Islet precursor cell (in vitro differentiated cells): Measurements from ENCODE around the gene NPM3.

Experiments
- DNase-seq: peaks from one replicate; pipeline ENCODE4 v3.0.0-alpha.2; 2018

The NPM3 gene

DNA sequence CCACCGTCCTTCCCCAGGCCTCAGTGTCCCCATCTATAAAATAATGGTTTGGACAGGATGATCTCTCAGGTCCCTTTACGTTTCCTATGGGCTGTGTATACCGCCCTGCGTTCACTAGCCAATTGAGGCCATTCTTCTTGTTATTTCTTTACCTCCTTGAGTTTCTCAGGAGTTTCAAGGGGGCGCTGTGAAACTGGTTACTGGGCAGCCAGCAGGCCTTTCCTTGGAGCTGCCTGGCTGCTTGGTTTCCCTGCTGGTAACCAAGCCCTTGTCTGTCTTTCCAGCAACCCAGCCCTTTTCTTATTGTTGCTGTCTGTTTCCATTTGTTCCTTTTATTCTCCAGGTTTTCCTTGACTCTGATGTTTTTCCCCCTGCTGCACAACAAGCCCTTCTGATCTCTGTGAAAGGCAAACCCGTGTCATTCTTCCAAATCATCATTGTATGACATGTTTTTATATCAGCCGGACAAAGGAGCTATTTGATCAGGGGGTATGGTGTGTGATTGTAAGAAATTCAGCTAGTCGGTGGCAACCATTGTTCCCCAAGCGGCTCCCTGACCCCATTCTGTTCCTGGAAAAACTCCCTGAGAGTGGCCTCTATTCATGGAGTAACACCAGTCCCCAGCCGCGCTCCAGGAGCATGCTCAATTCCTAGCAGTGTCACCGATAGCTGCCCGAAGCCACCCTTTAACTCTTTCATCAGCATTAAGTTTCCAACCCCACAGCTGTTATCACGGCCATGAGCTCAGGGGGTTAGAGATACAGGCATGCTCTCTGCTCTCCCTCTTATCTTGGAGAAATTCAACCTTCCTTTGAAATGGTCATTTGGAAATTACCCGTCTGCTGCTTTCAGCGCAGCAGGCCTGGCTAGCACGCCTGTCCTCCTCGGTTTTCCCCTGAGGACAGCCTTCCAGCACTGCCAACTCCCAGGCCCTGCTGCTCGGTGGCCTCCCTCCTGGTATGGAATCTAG, 33.9 kb downstream of the NPM3 start:
- peak; percentile 68 for DNase-seq

DNA sequence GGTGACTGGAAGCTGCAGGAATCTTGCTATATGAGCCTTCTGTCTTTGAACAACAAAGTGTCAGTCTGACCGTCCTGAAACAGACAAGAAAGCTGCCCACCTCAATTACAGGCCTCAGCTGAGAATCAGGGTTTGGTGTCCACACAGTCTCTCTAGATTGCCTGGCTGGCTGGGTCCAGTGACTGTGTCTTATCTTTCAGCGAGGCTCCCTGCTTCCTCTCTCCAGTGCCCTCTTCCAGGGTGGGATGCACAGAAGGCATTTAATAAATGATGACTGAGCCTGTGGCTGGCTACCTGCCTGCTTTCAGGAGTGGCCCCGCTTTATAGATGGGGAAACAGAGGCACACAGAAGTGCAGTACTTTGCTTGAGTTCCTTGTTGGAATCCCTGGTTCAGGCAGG, 34.8 kb downstream of the NPM3 start:
- DNase-seq, result no peak

DNA sequence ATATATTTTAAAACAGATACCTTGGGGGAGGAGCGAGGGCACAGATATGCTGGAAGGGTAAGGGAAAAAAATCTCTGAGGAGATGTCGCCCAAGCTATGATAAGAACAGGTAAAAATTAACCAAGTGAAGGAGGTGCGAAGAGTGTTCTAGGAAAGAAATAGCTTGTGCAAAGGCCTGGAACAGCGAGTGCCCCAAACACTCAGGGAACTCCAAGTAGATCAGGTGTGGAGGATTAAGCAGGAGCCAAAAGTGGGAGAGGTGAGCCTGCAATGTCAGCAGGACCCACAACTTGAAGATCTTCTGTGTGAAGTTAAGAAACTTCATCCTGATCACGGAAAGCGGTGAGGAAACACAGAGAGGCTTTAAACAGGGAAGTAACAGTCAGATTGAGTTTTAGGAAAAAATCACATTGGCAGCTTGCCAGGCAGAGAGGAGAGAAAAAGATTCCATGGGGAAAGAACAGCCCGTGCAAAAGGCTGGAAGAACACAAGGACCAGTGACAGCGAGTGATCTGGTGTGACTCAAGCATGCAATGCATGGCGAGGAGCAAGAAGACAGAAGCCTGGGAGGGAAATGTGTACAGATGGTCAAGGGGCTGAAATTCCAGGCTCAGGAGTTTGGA, 38.1 kb downstream of the NPM3 start:
- DNase-seq, result no peak

DNA sequence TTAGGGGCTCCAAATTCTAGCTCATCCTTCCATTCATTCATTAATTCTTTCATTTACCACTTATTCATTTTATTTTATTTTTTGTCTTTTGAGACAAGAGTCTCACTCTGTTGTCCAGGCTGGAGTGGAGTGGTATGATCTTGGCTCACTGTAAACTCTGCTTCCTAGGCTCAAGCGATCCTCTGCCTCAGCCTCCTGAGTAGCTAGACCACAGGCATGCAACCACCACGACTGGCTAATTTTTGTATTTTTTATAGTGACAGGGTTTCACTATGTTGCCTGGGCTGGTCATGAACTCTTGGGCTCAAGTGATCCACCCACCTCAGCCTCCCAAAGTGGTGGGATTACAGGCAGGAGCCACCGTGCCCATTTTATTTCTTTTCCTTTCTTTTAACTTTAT, 39.0 kb downstream of the NPM3 start:
- no peak for DNase-seq

DNA sequence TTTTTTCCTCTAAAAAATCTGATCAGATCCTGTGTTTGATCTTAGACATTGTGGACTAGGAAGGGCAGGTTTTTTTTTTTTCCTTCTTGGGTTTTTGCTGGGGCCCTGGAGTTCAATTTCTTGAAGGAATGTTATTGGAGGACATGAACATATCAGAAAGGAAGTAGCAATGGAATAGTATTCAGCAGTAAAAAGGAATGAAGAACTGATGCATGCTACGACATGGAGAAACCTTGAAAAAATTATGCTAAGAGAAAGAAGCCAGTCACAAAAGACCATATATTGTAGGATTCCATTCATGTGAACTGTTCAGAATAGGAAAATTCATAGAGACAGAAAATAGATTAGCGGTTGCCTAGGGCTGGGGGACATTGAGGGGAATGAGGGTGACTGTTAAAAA, 41.3 kb downstream of the NPM3 start:
- no peak for DNase-seq

DNA sequence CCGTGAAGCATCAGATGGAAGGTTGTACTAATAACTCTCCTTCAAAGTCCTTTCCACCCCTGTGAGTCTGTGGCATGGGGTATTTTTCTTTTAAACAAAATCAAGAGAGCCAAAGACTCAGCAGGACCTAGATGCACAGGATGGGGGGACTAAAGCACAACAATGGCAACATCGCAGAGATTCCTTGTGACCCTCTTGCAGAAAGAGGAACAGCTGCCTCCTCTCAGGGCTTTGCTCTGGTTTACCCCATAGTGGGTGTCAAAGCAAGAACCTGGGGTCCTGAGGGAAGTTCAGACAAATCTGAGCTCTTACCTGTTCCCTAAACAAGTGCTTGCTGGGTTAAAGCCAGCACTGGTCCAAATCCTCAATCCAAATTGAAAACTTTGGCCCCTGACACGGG, 46.6 kb downstream of the NPM3 start:
- DNase-seq, result no peak

DNA sequence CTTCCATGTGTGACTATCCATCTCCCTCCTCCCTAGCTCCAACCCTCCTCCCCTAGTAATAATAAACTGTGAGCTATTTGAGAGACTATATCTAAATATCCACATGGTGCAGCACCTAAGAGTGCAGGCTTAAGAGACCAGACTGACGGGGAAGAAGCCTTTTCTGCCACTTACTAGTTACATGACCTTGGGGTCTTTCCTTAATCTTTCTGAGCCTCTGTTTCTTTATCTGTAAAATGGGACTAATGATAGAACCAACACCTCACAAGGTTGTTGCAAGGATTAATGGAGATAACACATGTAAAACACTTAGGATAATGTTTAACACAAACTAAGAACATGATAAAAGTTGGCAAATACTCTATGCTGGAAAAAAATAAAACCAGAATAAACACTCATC, 51.1 kb downstream of the NPM3 start:
- DNase-seq, result no peak
